Spinal cord (tissue), 10 donors: Measurements from ENCODE around the gene MARCHF11. TPM values are rescaled to one million over a fixed set of nuclear protein-coding genes. Genes with fewer than 3 reads are reported as not detected.

Experiments
- DNase-seq, 6 donors: peaks; one replicate each; pipeline versions ENCODE4 v3.0.0 to v3.0.0-alpha.2; 2013 to 2015; ENCODE audit warnings: low spot score in 6 of 6, low read depth in 4 of 6
- H3K27ac ChIP-seq: one replicate; pipeline ENCODE4 v1.5.1; 2013; ENCODE audit warnings: low read depth, low read length, control low read depth
- H3K27me3 ChIP-seq: one replicate; pipeline ENCODE4 v1.6.1; 2013; ENCODE audit warnings: low read length; ENCODE audit not compliant: control insufficient read depth, insufficient read depth
- H3K36me3 ChIP-seq: one replicate; pipeline ENCODE4 v1.6.1; 2013; ENCODE audit warnings: low read length; ENCODE audit not compliant: control insufficient read depth, insufficient read depth
- H3K4me1 ChIP-seq: one replicate; pipeline ENCODE4 v1.6.1; 2013; ENCODE audit warnings: low read length; ENCODE audit not compliant: control insufficient read depth, insufficient read depth
- H3K4me3 ChIP-seq: one replicate; pipeline ENCODE4 v1.5.1; 2013; ENCODE audit warnings: low read depth, low read length, control low read depth
- H3K9me3 ChIP-seq: one replicate; pipeline ENCODE4 v1.6.1; 2013; ENCODE audit warnings: low read length; ENCODE audit not compliant: control insufficient read depth, insufficient read depth
- WGBS: methylation state at CpG from one replicate; pipeline ENCODE4 v1.1.5; 2013; ENCODE audit warnings: missing lambda C conversion rate; ENCODE audit not compliant: insufficient coverage; 5-methylcytosine and 5-hydroxymethylcytosine counted together
- long read RNA-seq, 4 donors: transcript quantifications; one replicate each; lab custom pipeline, GENCODE V29; 2026
- polyA plus RNA-seq, 2 donors: library from polyadenylated mRNA; unstranded; fragments of 120-200 nt; gene quantifications; one replicate each; pipeline ENCODE4 v1.2.1, GENCODE V29; 2013; ENCODE audit not compliant: insufficient read length in 2 of 2
- total RNA-seq, 2 donors: library from RNA; depleted of rRNA in 1 of 2; stranded (reverse); fragments of 120-200 nt in 1 of 2; fragments of >200 nt in 1 of 2; gene quantifications; one replicate each; pipeline versions ENCODE4 v1.2.3 to v1.2.4, GENCODE V29; 2013 to 2014
- donor health status: healthy.

The MARCHF11 gene, protein sequence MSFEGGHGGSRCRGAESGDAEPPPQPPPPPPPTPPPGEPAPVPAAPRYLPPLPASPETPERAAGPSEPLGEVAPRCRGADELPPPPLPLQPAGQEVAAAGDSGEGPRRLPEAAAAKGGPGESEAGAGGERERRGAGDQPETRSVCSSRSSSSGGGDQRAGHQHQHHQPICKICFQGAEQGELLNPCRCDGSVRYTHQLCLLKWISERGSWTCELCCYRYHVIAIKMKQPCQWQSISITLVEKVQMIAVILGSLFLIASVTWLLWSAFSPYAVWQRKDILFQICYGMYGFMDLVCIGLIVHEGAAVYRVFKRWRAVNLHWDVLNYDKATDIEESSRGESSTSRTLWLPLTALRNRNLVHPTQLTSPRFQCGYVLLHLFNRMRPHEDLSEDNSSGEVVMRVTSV
- total RNA-seq (1 to 10 TPM; 1.8 to 5.5 TPM), polyA plus RNA-seq (10 to 100 TPM; 12.7 to 16.5 TPM)
- long read RNA-seq, donor 1, partial matches to known transcripts: 0 of 3 reads
- long read RNA-seq, donor 1, other reads (novel, unspliced or antisense): 0 of 3 reads
- long read RNA-seq, donor 2, partial matches to known transcripts: 0 of 4 reads
- long read RNA-seq, donor 2, other reads (novel, unspliced or antisense): 0 of 4 reads
- long read RNA-seq, donor 3, partial matches to known transcripts: 0 of 2 reads
- long read RNA-seq, donor 3, other reads (novel, unspliced or antisense): 0 of 2 reads
- long read RNA-seq, donor 4: 0 reads

DNA sequence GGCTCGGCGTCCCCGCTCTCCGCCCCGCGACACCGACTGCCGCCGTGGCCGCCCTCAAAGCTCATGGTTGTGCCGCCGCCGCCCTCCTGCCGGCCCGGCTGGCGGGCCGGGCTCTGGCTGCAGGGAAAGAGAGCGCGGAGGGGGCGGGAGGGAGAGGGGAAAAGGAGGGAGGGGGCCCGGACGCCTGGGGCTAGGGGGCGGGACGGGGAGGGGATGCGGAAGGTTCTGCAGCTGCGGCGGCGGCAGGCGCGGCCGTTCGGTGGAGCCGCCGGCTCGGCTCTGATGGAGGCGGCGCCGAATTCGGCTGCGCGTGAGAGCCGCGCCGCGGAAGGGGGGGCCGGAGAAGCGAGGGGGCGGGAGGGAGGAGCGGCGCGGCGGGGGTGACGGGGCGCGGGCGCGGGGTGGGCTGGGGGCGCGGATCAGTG, at the start of gene MARCHF11:
MARCHF11 (minus strand) TSS at position 281 of the 425 bp plus-strand sequence; CDS start at position 65, 216 bp downstream.
- no peak within 1 kb of the TSS for H3K27ac ChIP-seq
- peak within 1 kb of the TSS; percentile 37 for H3K4me3 ChIP-seq
- H3K36me3 ChIP-seq: no peaks in the 10 kb centered on the region
- no peaks in the 10 kb centered on the region for H3K9me3 ChIP-seq
- WGBS: 0% methylated on average over 44 of the region's 59 CpGs
- H3K27me3 ChIP-seq: peaks cover 28% of the 10 kb centered on the region
- peak in 3 of 6 donors; percentile 23 to 84 (median 73) for DNase-seq
- peaks cover 10% of the 10 kb centered on the region for H3K4me1 ChIP-seq

GRCh38 chr5:16225927-16226326, 46.3 kb upstream of the MARCHF11 start:
- H3K27me3 ChIP-seq: no peaks in the 10 kb centered on the region
- no peaks in the 10 kb centered on the region for H3K4me1 ChIP-seq
- no peak overlapping the region for H3K4me3 ChIP-seq
- DNase-seq: no peak
- H3K9me3 ChIP-seq: no peaks in the 10 kb centered on the region
- H3K36me3 ChIP-seq: no peaks in the 10 kb centered on the region
- no peak overlapping the region for H3K27ac ChIP-seq
- 83% methylated on average over 3 of the region's 5 CpGs for WGBS

DNA sequence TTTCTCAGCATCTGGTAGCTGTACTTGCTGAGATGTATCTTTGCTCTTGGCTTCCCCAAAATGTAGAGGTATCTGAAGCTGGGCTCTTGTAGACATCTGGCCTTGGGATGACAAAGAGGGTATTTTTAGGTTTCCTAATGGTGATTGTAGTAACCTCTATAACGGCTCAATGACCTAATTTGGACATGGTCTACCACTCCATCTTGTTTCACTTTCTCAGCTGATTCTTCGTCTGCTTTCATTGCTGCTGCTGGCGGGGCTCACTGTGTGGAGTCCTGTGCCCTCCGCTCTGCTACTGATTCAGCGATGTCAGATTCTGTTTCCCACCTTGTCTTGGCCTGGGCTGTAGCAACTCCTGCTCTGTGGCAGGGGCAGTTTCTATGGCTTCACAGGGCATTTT, 12.7 kb upstream of the MARCHF11 start:
- Histone ChIP-seq H3K4me3 (no peak overlapping the region), H3K36me3 (no peaks in the 10 kb centered on the region), H3K27ac (no peak overlapping the region), H3K27me3 (no peaks in the 10 kb centered on the region), H3K9me3 (no peaks in the 10 kb centered on the region), H3K4me1 (no peaks in the 10 kb centered on the region)
- no peak for DNase-seq
- 95% methylated on average over 4 of the region's 5 CpGs for WGBS

GRCh38 chr5:16180789-16181082, 1.1 kb upstream of the MARCHF11 start:
- 20% methylated on average over 6 of the region's 7 CpGs for WGBS
- Histone ChIP-seq H3K9me3 (no peaks in the 10 kb centered on the region), H3K27me3 (peaks cover 28% of the 10 kb centered on the region), H3K4me1 (peaks cover 10% of the 10 kb centered on the region), H3K4me3 (no peak overlapping the region), H3K36me3 (no peaks in the 10 kb centered on the region), H3K27ac (no peak overlapping the region)
- DNase-seq: no peak

- Histone ChIP-seq H3K4me1 (peaks cover 10% of the 10 kb centered on the region), H3K9me3 (no peaks in the 10 kb centered on the region), H3K4me3 (peak overlapping the region; percentile 32), H3K27me3 (peaks cover 28% of the 10 kb centered on the region), H3K36me3 (no peaks in the 10 kb centered on the region), H3K27ac (no peak overlapping the region)
- under 1% methylated on average over 58 of the region's 63 CpGs for WGBS
- peak in 2 of 6 donors; percentile 21 to 46 for DNase-seq
Measured at GRCh38 chr5:16179936-16180788, 571 bp upstream of the MARCHF11 start.

DNA sequence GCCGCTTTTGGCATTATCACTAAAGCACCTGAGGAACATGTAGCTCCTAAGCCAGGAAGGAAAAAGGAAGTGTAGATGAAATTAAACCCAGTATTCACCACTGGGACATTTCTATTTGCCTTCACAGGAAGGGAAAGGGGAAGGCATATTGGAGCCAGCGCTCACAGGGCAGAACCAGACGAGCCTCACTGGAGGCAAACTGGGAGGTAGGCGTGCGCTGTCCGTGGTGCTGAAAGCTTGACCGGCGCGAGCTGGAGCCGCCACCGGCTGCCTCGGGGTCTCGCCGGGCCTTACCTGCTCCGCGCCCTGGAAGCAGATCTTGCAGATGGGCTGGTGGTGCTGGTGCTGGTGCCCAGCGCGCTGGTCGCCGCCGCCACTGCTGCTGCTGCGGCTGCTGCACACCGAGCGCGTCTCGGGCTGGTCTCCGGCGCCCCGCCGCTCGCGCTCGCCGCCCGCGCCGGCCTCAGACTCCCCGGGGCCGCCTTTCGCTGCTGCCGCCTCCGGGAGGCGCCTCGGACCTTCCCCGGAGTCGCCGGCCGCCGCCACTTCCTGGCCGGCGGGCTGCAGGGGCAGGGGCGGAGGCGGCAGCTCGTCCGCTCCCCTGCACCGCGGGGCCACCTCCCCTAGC, 732 bp downstream of the MARCHF11 start:
- Histone ChIP-seq H3K27me3 (peaks cover 28% of the 10 kb centered on the region), H3K27ac (no peak overlapping the region), H3K4me1 (peaks cover 10% of the 10 kb centered on the region), H3K9me3 (no peaks in the 10 kb centered on the region), H3K36me3 (no peaks in the 10 kb centered on the region), H3K4me3 (peak overlapping the region; percentile 37)
- peak; percentile 44 to 89 (median 70) for DNase-seq
- under 1% methylated on average over 56 of the region's 57 CpGs for WGBS

DNA sequence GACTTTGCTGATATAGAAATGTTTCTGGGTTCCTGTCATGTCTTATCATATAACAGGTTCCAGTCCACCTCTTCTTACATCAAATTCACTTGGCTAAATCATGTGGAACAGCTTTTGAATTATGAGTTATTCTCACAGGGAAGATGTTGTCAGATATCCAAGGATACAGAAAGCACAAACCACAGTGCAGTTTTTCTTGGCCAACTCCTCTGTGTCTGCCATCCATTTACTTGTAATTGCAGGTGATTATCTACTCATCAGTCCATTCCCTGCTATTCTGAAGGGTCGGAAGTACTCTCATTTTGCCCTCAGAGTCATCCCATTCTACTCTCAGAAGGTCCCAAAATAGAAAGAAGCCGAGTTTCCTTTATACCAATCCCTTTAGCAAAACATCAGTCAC, 10.0 kb downstream of the MARCHF11 start:
- DNase-seq: peak in 1 of 6 donors; percentile 24
- H3K4me3 ChIP-seq: no peak overlapping the region
- no peaks in the 10 kb centered on the region for H3K36me3 ChIP-seq
- H3K27me3 ChIP-seq: no peaks in the 10 kb centered on the region
- H3K27ac ChIP-seq: no peak overlapping the region
- H3K4me1 ChIP-seq: no peaks in the 10 kb centered on the region
- no peaks in the 10 kb centered on the region for H3K9me3 ChIP-seq
- WGBS: 20% methylated on average over 1 of the region's 2 CpGs

DNA sequence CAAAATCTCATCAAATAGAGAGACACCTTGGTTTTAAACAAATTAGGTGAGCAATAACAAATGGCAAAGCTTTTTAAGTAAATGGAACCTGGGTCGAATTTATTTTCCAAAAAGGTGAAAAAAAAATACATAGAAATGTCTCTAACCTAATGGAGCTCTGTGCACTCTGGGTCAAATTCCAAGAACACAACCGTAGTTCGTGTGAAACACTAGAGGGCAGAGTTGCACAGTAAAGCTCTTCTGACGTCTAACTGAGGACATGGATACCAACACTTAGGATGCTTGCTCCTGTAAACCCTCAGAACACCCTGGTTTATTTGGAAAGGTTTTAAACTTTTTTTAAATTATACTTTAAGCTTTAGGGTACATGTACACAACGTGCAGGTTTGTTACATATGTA, 18.9 kb downstream of the MARCHF11 start:
- no peaks in the 10 kb centered on the region for H3K4me1 ChIP-seq
- H3K4me3 ChIP-seq: no peak overlapping the region
- 0% methylated on average over 2 of the region's 5 CpGs for WGBS
- no peak overlapping the region for H3K27ac ChIP-seq
- no peaks in the 10 kb centered on the region for H3K27me3 ChIP-seq
- H3K36me3 ChIP-seq: no peaks in the 10 kb centered on the region
- peak in 4 of 6 donors; percentile 45 to 91 (median 66) for DNase-seq
- no peaks in the 10 kb centered on the region for H3K9me3 ChIP-seq

DNA sequence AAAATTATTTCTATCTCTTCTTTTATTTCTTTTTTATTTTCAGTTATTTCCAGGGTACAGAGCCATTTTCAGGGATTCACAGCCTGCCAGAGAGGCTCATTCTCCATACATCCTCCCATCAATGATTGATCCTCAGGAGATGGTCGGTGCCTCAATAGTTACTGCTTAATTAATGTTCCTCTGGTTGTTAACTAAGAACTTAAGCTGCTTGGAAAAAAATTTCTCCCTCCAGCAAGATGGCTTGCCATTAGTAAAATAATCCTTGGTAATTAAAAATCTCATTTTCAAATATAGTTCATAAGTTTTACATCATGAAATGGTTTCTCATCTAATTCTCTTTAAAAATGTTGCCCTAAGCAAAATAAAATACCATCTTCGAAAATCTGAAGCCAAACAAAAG, 20.0 kb downstream of the MARCHF11 start:
- Histone ChIP-seq H3K36me3 (no peaks in the 10 kb centered on the region), H3K27me3 (no peaks in the 10 kb centered on the region), H3K4me3 (no peak overlapping the region), H3K4me1 (no peaks in the 10 kb centered on the region), H3K9me3 (no peaks in the 10 kb centered on the region), H3K27ac (no peak overlapping the region)
- DNase-seq: no peak
- WGBS: no CpG with 5 or more reads among the region's 2 CpGs
